HuH-7 (cell line): ENCODE data around the gene AMZ1.
"Not testable (repeated sequence)": the region's sequence is repeated elsewhere in the genome, so short reads cannot be mapped to it uniquely, and the experiment has no call there.

Source experiments
- DNase-seq: peaks from one replicate; pipeline ENCODE4 v3.0.0; 2011; ENCODE audit warnings: low spot score

The AMZ1 gene

GRCh38 chr7:2691011-2691707 lies 3.2 kb downstream of the AMZ1 start:
- DNase-seq = no peak

DNA sequence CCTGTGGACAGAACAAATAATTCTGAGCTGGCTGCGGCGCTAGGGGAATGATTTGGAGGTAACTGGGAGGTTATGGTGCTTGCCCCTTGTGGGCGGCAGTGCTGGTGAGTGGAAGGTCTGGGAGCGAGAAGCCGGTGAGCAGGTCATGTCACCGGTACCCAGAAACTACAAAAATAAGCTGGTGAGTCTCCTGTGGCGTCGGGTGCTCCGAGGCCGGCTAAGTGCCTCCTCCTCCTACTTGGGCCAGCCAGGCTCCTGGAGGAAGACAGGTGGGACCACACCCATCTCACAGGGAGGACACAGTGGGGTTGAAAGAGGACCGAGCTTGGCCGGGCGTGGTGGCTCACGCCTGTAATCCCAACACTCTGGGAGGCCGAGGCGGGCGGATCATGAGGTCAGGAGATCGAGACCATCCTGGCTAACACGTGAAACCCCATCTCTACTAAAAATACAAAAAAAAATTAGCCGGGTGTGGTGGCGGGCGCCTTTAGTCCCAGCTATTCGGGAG lies 4.0 kb downstream of the AMZ1 start:
- DNase-seq = not testable (repeated sequence)

DNA sequence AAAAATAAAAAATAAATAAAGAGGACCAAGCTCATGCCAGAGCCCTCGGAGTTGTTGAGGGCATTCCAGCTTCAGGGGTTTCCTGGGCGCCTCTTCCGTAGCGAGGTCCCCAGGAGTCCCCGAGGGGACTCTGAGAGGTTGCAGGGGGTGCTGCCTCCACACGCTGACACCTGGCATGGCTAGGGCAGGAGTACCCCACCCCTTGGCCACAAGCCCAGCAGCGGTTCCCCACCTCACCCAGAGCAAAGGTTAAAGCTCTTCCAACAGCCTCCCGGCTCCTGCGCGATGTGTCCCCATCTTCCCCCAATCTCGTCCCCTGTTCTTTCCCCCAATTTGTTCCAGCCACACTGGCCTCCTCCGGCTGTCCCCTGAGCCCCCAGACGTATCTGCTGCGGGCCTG lies 4.5 kb downstream of the AMZ1 start:
- DNase-seq = no peak

DNA sequence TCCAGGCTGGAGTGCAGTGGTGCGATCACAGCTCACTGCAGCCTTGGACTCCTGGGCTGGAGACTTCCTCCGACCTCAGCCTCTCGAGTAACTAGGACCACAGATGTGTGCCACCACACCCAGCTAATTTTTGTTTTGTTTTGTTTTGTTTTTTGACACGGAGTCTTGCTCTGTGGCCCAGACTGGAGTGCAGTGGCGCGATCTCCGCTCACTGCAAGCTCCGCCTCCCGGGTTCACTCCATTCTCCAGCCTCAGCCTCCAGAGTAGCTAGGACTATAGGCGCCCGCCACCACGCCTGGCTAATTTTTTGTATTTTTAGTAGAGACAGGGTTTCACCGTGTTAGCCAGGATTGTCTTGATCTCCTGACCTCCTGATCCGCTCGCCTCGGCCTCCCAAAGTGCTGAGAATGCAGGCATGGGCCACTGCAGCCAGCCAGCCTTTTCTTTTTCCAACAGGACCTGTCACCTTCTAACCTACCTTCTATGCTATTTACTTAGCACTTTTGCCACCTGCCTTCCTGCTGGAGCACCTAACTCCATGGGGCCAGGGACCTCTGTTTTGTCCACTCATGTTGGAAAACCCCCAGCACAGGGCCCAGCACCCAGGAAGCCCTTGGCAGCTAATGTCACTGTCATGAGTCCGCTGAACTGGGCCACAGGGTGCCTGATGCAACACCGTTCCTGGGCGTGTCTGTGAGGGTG lies 5.6 kb downstream of the AMZ1 start:
- DNase-seq = not testable (repeated sequence)

GRCh38 chr7:2694122-2694436 lies 6.1 kb downstream of the AMZ1 start:
- DNase-seq = not testable (repeated sequence)

GRCh38 chr7:2698581-2699288 lies 10.7 kb downstream of the AMZ1 start:
- DNase-seq = no peak

GRCh38 chr7:2699289-2699620 lies 11.3 kb downstream of the AMZ1 start:
- no peak for DNase-seq

- no peak for DNase-seq
These were observed 12.3 kb downstream of the AMZ1 start for GRCh38 chr7:2700141-2700850.

DNA sequence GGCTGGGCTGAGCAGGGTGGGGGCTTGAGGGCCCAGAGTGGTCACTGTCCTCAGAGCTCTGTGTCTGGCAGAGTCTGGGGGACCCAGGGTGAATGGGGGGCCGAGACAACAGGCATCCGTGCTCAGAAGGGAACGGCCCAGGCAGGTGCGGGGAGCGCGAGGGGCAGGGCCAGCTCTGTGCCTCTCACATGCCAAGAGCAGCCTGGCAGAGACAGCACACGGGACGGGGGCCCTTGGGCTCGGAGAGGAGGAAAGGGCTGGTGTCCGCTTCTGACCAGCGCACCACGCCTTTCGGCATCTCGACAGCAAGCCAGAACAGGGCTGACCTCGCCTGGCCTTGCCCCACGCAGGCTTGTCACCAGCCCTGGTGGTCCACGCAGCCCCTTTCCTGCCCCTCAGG lies 13.4 kb downstream of the AMZ1 start:
- no peak for DNase-seq

- DNase-seq = no peak
These were observed 14.0 kb downstream of the AMZ1 start for GRCh38 chr7:2701832-2702593.

DNA sequence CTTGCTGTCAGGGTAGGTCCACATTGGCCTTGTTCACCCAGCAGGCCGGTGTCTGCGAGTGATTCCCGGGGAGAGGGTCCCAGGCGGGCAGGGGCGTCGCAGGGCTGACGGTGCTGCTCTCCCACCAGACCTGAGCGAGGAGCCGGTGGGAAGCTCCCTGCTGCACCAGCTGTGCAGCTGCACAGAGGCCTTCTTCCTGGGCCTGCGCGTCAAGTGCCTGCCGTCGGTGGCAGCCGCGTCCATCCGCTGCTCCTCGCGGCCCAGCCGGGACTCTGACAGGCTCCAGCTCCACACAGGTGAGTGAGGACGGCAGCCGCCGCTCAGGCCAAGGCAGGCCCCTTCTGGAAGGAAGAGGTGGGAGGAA lies 14.6 kb downstream of the AMZ1 start:
- no peak for DNase-seq

GRCh38 chr7:2705371-2706096 lies 17.5 kb downstream of the AMZ1 start:
- no peak for DNase-seq

GRCh38 chr7:2706685-2707126 lies 18.7 kb downstream of the AMZ1 start:
- DNase-seq = no peak

DNA sequence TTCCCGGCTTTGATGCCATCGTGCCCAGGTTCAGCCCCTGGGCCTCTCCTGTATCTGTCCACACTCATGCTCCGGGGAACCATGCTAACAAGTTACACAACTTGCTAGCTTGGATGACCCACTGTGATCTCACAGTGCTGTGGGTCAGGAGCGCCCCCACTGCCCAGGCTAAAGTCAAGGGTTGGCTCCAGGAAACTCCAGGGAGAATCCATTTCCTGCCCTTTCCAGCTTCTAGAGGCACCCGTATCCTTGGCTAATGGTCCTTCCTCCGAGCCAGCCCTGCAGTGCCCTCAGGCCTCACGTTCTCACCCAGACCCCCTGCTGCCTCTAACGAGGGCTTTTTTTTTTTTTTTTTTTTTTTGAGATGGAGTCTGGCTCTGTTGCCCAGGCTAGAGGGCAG lies 19.5 kb downstream of the AMZ1 start:
- DNase-seq = no peak

GRCh38 chr7:2708041-2708440 lies 20.0 kb downstream of the AMZ1 start:
- no peak for DNase-seq

DNA sequence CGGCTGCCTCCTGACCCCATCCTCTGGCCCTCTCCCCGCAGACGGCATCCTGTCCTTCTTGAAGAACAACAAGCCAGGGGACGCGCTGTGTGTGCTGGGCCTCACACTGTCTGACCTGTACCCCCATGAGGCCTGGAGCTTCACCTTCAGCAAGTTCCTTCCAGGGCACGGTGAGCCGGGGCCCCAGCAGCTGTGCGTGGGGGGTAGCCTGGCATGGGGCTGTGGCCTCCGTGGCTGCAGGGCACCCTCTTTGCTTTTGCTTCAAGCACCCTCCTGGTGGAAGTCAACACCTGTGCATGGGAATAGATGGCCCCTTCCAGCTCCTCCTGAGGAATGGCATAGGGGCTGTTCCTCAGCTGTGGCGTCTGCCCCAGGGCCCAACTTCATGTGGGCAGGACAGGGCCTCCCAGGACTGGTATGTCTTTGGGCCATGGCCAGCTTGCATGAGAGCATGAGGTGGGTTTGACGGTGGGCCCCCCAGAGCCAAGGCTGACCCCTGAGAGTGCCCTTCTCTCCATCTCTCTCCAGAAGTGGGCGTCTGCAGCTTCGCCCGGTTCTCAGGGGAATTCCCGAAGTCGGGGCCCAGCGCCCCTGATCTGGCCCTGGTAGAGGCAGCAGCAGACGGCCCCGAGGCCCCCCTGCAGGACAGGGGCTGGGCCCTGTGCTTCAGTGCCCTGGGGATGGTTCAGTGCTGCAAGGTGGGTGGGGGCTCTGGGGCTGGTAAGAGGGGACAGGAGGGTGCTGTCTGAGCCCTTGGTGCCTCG lies 20.7 kb downstream of the AMZ1 start:
- DNase-seq = no peak

- peak; percentile 99 for DNase-seq
These were observed 21.7 kb downstream of the AMZ1 start for GRCh38 chr7:2709553-2710285.

DNA sequence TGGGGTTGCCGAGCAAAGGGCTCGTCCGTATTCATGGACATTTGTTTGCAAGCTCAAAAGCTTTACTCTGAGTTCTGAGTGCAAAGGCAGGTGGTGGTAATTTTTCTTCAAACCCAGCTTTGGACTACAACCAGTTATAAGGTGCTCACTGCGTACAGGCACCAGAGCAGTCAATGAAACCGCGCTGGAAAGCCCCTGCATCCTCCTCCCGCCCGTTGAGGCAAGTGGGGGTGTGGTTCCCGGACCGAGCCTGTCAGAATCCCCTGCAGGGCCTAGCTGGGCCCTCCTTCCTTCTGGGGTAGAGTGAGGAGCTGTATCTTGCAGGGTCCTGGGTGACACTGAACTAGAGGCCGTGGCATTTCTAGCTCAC lies 22.3 kb downstream of the AMZ1 start:
- no peak for DNase-seq

GRCh38 chr7:2710901-2711551 lies 23.0 kb downstream of the AMZ1 start:
- no peak for DNase-seq
